Measurements from ENCODE around the gene MAMDC2.

Gene MAMDC2

GRCh38 chr9:70111641-70112236, 68.1 kb downstream of the MAMDC2 start:
- Mint-ChIP-seq H3K27ac (no peak overlapping the region), H3K36me3 (ENCODE audit: low read depth) (no peaks in the 10 kb centered on the region), H3K4me3 (no peak overlapping the region), H3K4me1 (ENCODE audit: low read depth) (peaks cover 19% of the 10 kb centered on the region), H3K27me3 (peaks cover 4% of the 10 kb centered on the region), H3K9me3 (no peaks in the 10 kb centered on the region)
- intact Hi-C loops (cut with micrococcal nuclease): loop anchor here (2.0 kb wide), 1 partner anchor 689 kb away; no protein-coding TSS in a partner anchor

GRCh38 chr9:70112981-70113380, 69.3 kb downstream of the MAMDC2 start:
- intact Hi-C loops (cut with micrococcal nuclease): loop anchor here (1.0 kb wide), 1 partner anchor 141 kb away; no protein-coding TSS in a partner anchor
- H3K36me3 Mint-ChIP-seq (ENCODE audit: low read depth): no peaks in the 10 kb centered on the region
- H3K9me3 Mint-ChIP-seq: no peaks in the 10 kb centered on the region
- H3K27ac Mint-ChIP-seq: no peak overlapping the region
- peaks cover 11% of the 10 kb centered on the region for H3K4me1 Mint-ChIP-seq (ENCODE audit: low read depth)
- H3K27me3 Mint-ChIP-seq: peaks cover 4% of the 10 kb centered on the region
- H3K4me3 Mint-ChIP-seq: no peak overlapping the region

- intact Hi-C loops (cut with micrococcal nuclease): loop anchor here (1.0 kb wide), 1 partner anchor 141 kb away; no protein-coding TSS in a partner anchor
- H3K4me1 Mint-ChIP-seq (ENCODE audit: low read depth): peaks cover 11% of the 10 kb centered on the region
- H3K4me3 Mint-ChIP-seq: no peak overlapping the region
- no peaks in the 10 kb centered on the region for H3K36me3 Mint-ChIP-seq (ENCODE audit: low read depth)
- H3K9me3 Mint-ChIP-seq: no peaks in the 10 kb centered on the region
- H3K27me3 Mint-ChIP-seq: peaks cover 4% of the 10 kb centered on the region
- H3K27ac Mint-ChIP-seq: no peak overlapping the region
Measured at GRCh38 chr9:70113403-70114022, 69.9 kb downstream of the MAMDC2 start.

GRCh38 chr9:70114898-70115297, 71.2 kb downstream of the MAMDC2 start:
- Mint-ChIP-seq H3K36me3 (ENCODE audit: low read depth) (no peaks in the 10 kb centered on the region), H3K4me3 (no peak overlapping the region), H3K4me1 (ENCODE audit: low read depth) (peaks cover 11% of the 10 kb centered on the region), H3K27ac (no peak overlapping the region), H3K27me3 (peaks cover 4% of the 10 kb centered on the region), H3K9me3 (no peaks in the 10 kb centered on the region)
- intact Hi-C loops (cut with micrococcal nuclease): no loop called here

GRCh38 chr9:70117835-70118319, 74.2 kb downstream of the MAMDC2 start:
- Mint-ChIP-seq H3K9me3 (no peaks in the 10 kb centered on the region), H3K36me3 (ENCODE audit: low read depth) (no peaks in the 10 kb centered on the region), H3K4me1 (ENCODE audit: low read depth) (no peaks in the 10 kb centered on the region), H3K27ac (no peak overlapping the region), H3K4me3 (no peak overlapping the region), H3K27me3 (no peaks in the 10 kb centered on the region)
- intact Hi-C loops (cut with micrococcal nuclease): no loop called here

- intact Hi-C loops (cut with micrococcal nuclease): no loop called here
- no peaks in the 10 kb centered on the region for H3K9me3 Mint-ChIP-seq
- H3K4me1 Mint-ChIP-seq (ENCODE audit: low read depth): no peaks in the 10 kb centered on the region
- H3K27me3 Mint-ChIP-seq: no peaks in the 10 kb centered on the region
- H3K27ac Mint-ChIP-seq: no peak overlapping the region
- no peaks in the 10 kb centered on the region for H3K36me3 Mint-ChIP-seq (ENCODE audit: low read depth)
- H3K4me3 Mint-ChIP-seq: no peak overlapping the region
Measured at GRCh38 chr9:70119786-70120185, 76.1 kb downstream of the MAMDC2 start.

- no peaks in the 10 kb centered on the region for H3K36me3 Mint-ChIP-seq (ENCODE audit: low read depth)
- no peaks in the 10 kb centered on the region for H3K27me3 Mint-ChIP-seq
- intact Hi-C loops (cut with micrococcal nuclease): no loop called here
- no peak overlapping the region for H3K4me3 Mint-ChIP-seq
- H3K27ac Mint-ChIP-seq: no peak overlapping the region
- H3K9me3 Mint-ChIP-seq: no peaks in the 10 kb centered on the region
- no peaks in the 10 kb centered on the region for H3K4me1 Mint-ChIP-seq (ENCODE audit: low read depth)
Measured at GRCh38 chr9:70120834-70121510, 77.3 kb downstream of the MAMDC2 start.

GRCh38 chr9:70121818-70122436, 78.3 kb downstream of the MAMDC2 start:
- Mint-ChIP-seq H3K4me3 (no peak overlapping the region), H3K9me3 (no peaks in the 10 kb centered on the region), H3K4me1 (ENCODE audit: low read depth) (no peaks in the 10 kb centered on the region), H3K27ac (no peak overlapping the region), H3K27me3 (no peaks in the 10 kb centered on the region), H3K36me3 (ENCODE audit: low read depth) (no peaks in the 10 kb centered on the region)
- intact Hi-C loops (cut with micrococcal nuclease): no loop called here

- H3K4me3 Mint-ChIP-seq: no peak overlapping the region
Measured at GRCh38 chr9:70123695-70124094, 80.0 kb downstream of the MAMDC2 start.

GRCh38 chr9:70125621-70126263, 82.1 kb downstream of the MAMDC2 start:
- Mint-ChIP-seq H3K36me3 (ENCODE audit: low read depth) (no peaks in the 10 kb centered on the region), H3K27me3 (no peaks in the 10 kb centered on the region), H3K4me1 (ENCODE audit: low read depth) (no peaks in the 10 kb centered on the region), H3K4me3 (no peak overlapping the region), H3K9me3 (no peaks in the 10 kb centered on the region), H3K27ac (no peak overlapping the region)
- intact Hi-C loops (cut with micrococcal nuclease): no loop called here

More at GRCh38 chr9:70123695-70124094, 80.0 kb downstream of the MAMDC2 start:
- Mint-ChIP-seq H3K9me3 (no peaks in the 10 kb centered on the region), H3K27ac (no peak overlapping the region), H3K4me1 (ENCODE audit: low read depth) (no peaks in the 10 kb centered on the region), H3K36me3 (ENCODE audit: low read depth) (no peaks in the 10 kb centered on the region), H3K27me3 (no peaks in the 10 kb centered on the region)
- intact Hi-C loops (cut with micrococcal nuclease): no loop called here

GRCh38 chr9:70127036-70127435, 83.4 kb downstream of the MAMDC2 start:
- H3K36me3 Mint-ChIP-seq (ENCODE audit: low read depth): no peaks in the 10 kb centered on the region
- H3K4me3 Mint-ChIP-seq: no peak overlapping the region
- no peaks in the 10 kb centered on the region for H3K9me3 Mint-ChIP-seq
- no peaks in the 10 kb centered on the region for H3K4me1 Mint-ChIP-seq (ENCODE audit: low read depth)
- no peaks in the 10 kb centered on the region for H3K27me3 Mint-ChIP-seq
- intact Hi-C loops (cut with micrococcal nuclease): no loop called here
- no peak overlapping the region for H3K27ac Mint-ChIP-seq

- H3K27me3 Mint-ChIP-seq: no peaks in the 10 kb centered on the region
- no peak overlapping the region for H3K27ac Mint-ChIP-seq
- H3K4me3 Mint-ChIP-seq: no peak overlapping the region
- H3K36me3 Mint-ChIP-seq (ENCODE audit: low read depth): no peaks in the 10 kb centered on the region
- H3K4me1 Mint-ChIP-seq (ENCODE audit: low read depth): no peaks in the 10 kb centered on the region
- intact Hi-C loops (cut with micrococcal nuclease): no loop called here
- H3K9me3 Mint-ChIP-seq: no peaks in the 10 kb centered on the region
Measured at GRCh38 chr9:70127540-70128416, 84.1 kb downstream of the MAMDC2 start.

- H3K36me3 Mint-ChIP-seq (ENCODE audit: low read depth): no peaks in the 10 kb centered on the region
- no peaks in the 10 kb centered on the region for H3K4me1 Mint-ChIP-seq (ENCODE audit: low read depth)
- no peak overlapping the region for H3K27ac Mint-ChIP-seq
- intact Hi-C loops (cut with micrococcal nuclease): no loop called here
- H3K9me3 Mint-ChIP-seq: no peaks in the 10 kb centered on the region
- H3K27me3 Mint-ChIP-seq: no peaks in the 10 kb centered on the region
- no peak overlapping the region for H3K4me3 Mint-ChIP-seq
Measured at GRCh38 chr9:70130266-70130665, 86.6 kb downstream of the MAMDC2 start.
